HG02610 (cell line): ENCODE data around the gene EXOC4.
A peak's percentile ranks its signal among the peaks of the same experiment; 100 is the strongest.
"Not testable (repeated sequence)": the region's sequence is repeated elsewhere in the genome, so short reads cannot be mapped to it uniquely, and the experiment has no call there.

Experiments
- ATAC-seq: cut with Tn5 transposase; IDR thresholded peaks from one replicate; pipeline ENCODE4 v1.9.1; 2021; ENCODE audit warnings: mild to moderate bottlenecking, moderate library complexity; ENCODE audit not compliant: unreplicated experiment

The EXOC4 gene

GRCh38 chr7:133887459-133887858 lies 634.6 kb downstream of the EXOC4 start:
- ATAC-seq: no peak

- ATAC-seq: no peak
These were observed 635.4 kb downstream of the EXOC4 start for GRCh38 chr7:133888061-133888930.

GRCh38 chr7:133904776-133905175 lies 651.9 kb downstream of the EXOC4 start:
- no peak for ATAC-seq

- ATAC-seq: not testable (repeated sequence)
These were observed 653.7 kb downstream of the EXOC4 start for GRCh38 chr7:133906553-133906952.

- ATAC-seq: no peak
These were observed 657.9 kb downstream of the EXOC4 start for GRCh38 chr7:133910761-133911160.

- peak; percentile 80 for ATAC-seq
These were observed 658.8 kb downstream of the EXOC4 start for GRCh38 chr7:133911724-133912123.

- no peak for ATAC-seq
These were observed 660.2 kb downstream of the EXOC4 start for GRCh38 chr7:133912916-133913697.

- ATAC-seq: no peak
These were observed 663.7 kb downstream of the EXOC4 start for GRCh38 chr7:133916621-133917020.

GRCh38 chr7:133919810-133920209 lies 666.9 kb downstream of the EXOC4 start:
- ATAC-seq: no peak

GRCh38 chr7:133921635-133922182 lies 668.8 kb downstream of the EXOC4 start:
- no peak for ATAC-seq

- no peak for ATAC-seq
These were observed 671.1 kb downstream of the EXOC4 start for GRCh38 chr7:133923974-133924373.

- ATAC-seq: no peak
These were observed 678.2 kb downstream of the EXOC4 start for GRCh38 chr7:133931053-133931452.

GRCh38 chr7:133932591-133932990 lies 679.7 kb downstream of the EXOC4 start:
- ATAC-seq: no peak

- ATAC-seq: no peak
These were observed 681.5 kb downstream of the EXOC4 start for GRCh38 chr7:133934262-133934976.

GRCh38 chr7:133934977-133935330 lies 682.1 kb downstream of the EXOC4 start:
- ATAC-seq: no peak

GRCh38 chr7:133936074-133936473 lies 683.2 kb downstream of the EXOC4 start:
- no peak for ATAC-seq

- no peak for ATAC-seq
These were observed 684.9 kb downstream of the EXOC4 start for GRCh38 chr7:133937786-133938185.

GRCh38 chr7:133940368-133940767 lies 687.5 kb downstream of the EXOC4 start:
- no peak for ATAC-seq

- no peak for ATAC-seq
These were observed 688.6 kb downstream of the EXOC4 start for GRCh38 chr7:133941496-133941895.

GRCh38 chr7:133945497-133945896 lies 692.6 kb downstream of the EXOC4 start:
- no peak for ATAC-seq
